A673 (cell line): Measurements from ENCODE around the gene C4B.
"Not testable (repeated sequence)": the region's sequence is repeated elsewhere in the genome, so short reads cannot be mapped to it uniquely, and the experiment has no call there.

Experiments
- EZH2 ChIP-seq: fragments of 200-600 bp; sonication (generic); IDR thresholded peaks from 2 replicates; pipeline ENCODE4 v1.6.1; 2017; ENCODE audit warnings: borderline replicate concordance, low read depth, mild to moderate bottlenecking, mixed read lengths, antibody characterized with exemption, low read length; ENCODE audit not compliant: poor library complexity, severe bottlenecking
- TF ChIP-seq, protein P1 (sequence below): fragments of 300-800, 200-600 bp; sonication (generic); conservative IDR thresholded peaks from 2 replicates; pipeline ENCODE4 v1.5.1; 2017; ENCODE audit warnings: low read depth, mild to moderate bottlenecking, antibody characterized with exemption, low read length, moderate library complexity, mixed read lengths

DNA sequence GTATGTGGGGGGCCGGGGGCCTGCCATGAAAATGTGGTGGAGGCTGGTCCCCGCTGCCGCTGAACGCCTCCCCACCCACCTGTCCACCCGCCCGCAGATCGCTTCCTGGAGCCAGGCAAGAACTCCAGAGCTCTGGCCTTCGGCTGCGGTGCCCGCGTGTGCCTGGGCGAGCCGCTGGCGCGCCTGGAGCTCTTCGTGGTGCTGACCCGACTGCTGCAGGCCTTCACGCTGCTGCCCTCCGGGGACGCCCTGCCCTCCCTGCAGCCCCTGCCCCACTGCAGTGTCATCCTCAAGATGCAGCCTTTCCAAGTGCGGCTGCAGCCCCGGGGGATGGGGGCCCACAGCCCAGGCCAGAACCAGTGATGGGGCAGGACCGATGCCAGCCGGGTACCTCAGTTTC is 6.6 kb upstream of the C4B start:
- TF ChIP-seq, protein P1, sequence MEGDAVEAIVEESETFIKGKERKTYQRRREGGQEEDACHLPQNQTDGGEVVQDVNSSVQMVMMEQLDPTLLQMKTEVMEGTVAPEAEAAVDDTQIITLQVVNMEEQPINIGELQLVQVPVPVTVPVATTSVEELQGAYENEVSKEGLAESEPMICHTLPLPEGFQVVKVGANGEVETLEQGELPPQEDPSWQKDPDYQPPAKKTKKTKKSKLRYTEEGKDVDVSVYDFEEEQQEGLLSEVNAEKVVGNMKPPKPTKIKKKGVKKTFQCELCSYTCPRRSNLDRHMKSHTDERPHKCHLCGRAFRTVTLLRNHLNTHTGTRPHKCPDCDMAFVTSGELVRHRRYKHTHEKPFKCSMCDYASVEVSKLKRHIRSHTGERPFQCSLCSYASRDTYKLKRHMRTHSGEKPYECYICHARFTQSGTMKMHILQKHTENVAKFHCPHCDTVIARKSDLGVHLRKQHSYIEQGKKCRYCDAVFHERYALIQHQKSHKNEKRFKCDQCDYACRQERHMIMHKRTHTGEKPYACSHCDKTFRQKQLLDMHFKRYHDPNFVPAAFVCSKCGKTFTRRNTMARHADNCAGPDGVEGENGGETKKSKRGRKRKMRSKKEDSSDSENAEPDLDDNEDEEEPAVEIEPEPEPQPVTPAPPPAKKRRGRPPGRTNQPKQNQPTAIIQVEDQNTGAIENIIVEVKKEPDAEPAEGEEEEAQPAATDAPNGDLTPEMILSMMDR = not testable (repeated sequence)
- not testable (repeated sequence) for TF ChIP-seq EZH2
